Uterus (tissue), 4 donors: ENCODE data around the gene NCBP3. TPM values are rescaled to one million over a fixed set of nuclear protein-coding genes. Genes with fewer than 3 reads are reported as not detected.

Experiments used
- DNase-seq, 2 donors: peaks; one replicate each; pipeline ENCODE4 v3.0.0-alpha.2; 2019 to 2020
- H3K27ac ChIP-seq, 2 donors: fragments of 200-600 bp; sonication (generic); 1 replicate in 1 of 2; 2 replicates in 1 of 2; pipeline ENCODE4 v1.5.1; 2016 to 2018
- H3K27me3 ChIP-seq, 2 donors: fragments of 200-600 bp; sonication (generic); one replicate each; pipeline ENCODE4 v1.5.1; 2018 to 2019; ENCODE audit warnings: control low read depth in 1 of 2
- H3K36me3 ChIP-seq, 2 donors: fragments of 200-600 bp; sonication (generic); one replicate each; pipeline ENCODE4 v1.5.1; 2019; ENCODE audit warnings: control low read depth in 1 of 2
- H3K4me1 ChIP-seq, 2 donors: fragments of 200-600 bp; sonication (generic); one replicate each; pipeline ENCODE4 v1.5.1; 2018 to 2019; ENCODE audit warnings: control low read depth in 1 of 2
- H3K4me3 ChIP-seq, 2 donors: fragments of 200-600 bp; sonication (generic); 1 replicate in 1 of 2; 2 replicates in 1 of 2; pipeline ENCODE4 v1.5.1; 2018 to 2019; ENCODE audit warnings: mild to moderate bottlenecking in 1 of 2
- H3K9me3 ChIP-seq, 2 donors: fragments of 200-600 bp; sonication (generic); one replicate each; pipeline ENCODE4 v1.5.1; 2019; ENCODE audit warnings: control low read depth in 1 of 2
- CTCF ChIP-seq, 4 experiments: fragments of 200-600 bp in 2 of 4; fragments of 450-650 bp in 2 of 4; sonication (generic) in 2 of 4; IDR thresholded peaks; one replicate each; pipeline ENCODE4 v1.5.1; 2016 to 2019; ENCODE audit warnings: antibody characterized with exemption in 4 of 4, mild to moderate bottlenecking in 2 of 4, moderate library complexity in 1 of 4
- POLR2A ChIP-seq, 2 donors: fragments of 450-650 bp; IDR thresholded peaks; one replicate each; pipeline ENCODE4 v1.6.1; 2016; ENCODE audit warnings: antibody characterized with exemption in 2 of 2, mild to moderate bottlenecking in 1 of 2, moderate library complexity in 1 of 2
- intact Hi-C: fragments of 100-400 bp; cut with DNase I; formaldehyde crosslinking; loops from one replicate; pipeline ENCODE4 v1.15.1; 2023; ENCODE audit warnings: low total_unique reads
- total RNA-seq, 4 donors: library from RNA; depleted of rRNA in 3 of 4; stranded (reverse); fragments of >200 nt in 3 of 4; gene quantifications; one replicate each; pipeline versions ENCODE4 v1.1.0 to v1.2.4, GENCODE V29; 2014 to 2023
- donor health status: DM: yes; HTN: yes; CAD: no.

NCBP3 gene
- total RNA-seq, 4 donors from 2014 or later = 16.5 to 46.7 (median 30.1) TPM

- Histone ChIP-seq H3K4me1 (no peaks in the 10 kb centered on the region), H3K9me3 (no peaks in the 10 kb centered on the region)
These were observed 77.3 kb downstream of the NCBP3 start for GRCh38 chr17:3768769-3769168.

DNA sequence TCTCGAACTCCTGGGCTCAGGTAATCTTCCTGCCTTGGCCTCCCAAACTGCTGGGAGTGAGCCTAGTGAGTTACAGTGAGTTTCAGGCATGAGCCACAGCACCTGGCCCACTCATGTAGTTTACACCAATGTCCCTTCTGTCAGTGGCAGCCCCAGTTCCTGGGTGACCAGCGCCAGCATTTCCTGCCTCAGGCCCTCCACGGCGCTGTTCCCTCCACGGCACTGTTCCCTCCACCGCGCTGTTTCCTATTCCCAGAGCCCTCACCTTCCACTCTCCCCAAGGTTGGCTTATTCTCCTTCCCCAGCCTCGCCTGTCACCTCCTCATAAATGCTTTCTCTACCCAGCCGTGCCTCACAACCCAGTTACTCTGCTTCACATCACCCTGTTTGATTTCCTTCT, 77.7 kb downstream of the NCBP3 start:
- no peaks in the 10 kb centered on the region for H3K4me1 ChIP-seq
- intact Hi-C loops = no loop called here
- DNase-seq = no peak
- H3K27me3 ChIP-seq = no peaks in the 10 kb centered on the region
- H3K36me3 ChIP-seq = no peaks in the 10 kb centered on the region
- H3K4me3 ChIP-seq = no peak overlapping the region
- no peaks in the 10 kb centered on the region for H3K9me3 ChIP-seq
- TF ChIP-seq CTCF (IDR thresholded peaks at IDR 0.05) (no peak), POLR2A (IDR thresholded peaks at IDR 0.05) (no peak)
- H3K27ac ChIP-seq = no peak overlapping the region

More at GRCh38 chr17:3768769-3769168, 77.3 kb downstream of the NCBP3 start:
- Histone ChIP-seq H3K4me3 (no peak overlapping the region), H3K27me3 (no peaks in the 10 kb centered on the region), H3K36me3 (no peaks in the 10 kb centered on the region), H3K27ac (no peak overlapping the region)
- intact Hi-C loops = no loop called here
- no peak for DNase-seq
- TF ChIP-seq CTCF (IDR thresholded peaks at IDR 0.05) (no peak), POLR2A (IDR thresholded peaks at IDR 0.05) (no peak)

DNA sequence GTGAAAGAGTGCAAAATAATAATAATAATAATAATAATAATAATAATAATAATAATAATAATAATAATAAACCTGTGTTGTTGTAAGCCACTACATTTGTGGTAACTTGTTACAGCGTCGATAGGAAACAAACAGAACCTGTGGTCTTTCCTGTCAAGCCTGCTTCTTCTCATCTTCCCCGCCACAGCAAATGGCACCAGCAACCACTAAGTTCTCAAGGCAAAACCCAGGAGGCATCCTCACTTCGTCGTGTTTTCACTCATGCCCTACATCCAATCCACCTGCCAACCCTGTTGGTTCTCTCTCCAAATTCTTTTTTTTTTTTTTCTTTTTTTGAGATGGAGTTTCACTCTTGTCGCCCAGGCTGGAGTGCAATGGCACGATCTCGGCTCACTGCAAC, 79.3 kb downstream of the NCBP3 start:
- no peak for DNase-seq

GRCh38 chr17:3765981-3766380, 80.1 kb downstream of the NCBP3 start:
- no peaks in the 10 kb centered on the region for H3K36me3 ChIP-seq
- no peak overlapping the region for H3K4me3 ChIP-seq
- H3K4me1 ChIP-seq = no peaks in the 10 kb centered on the region
- no peak overlapping the region for H3K27ac ChIP-seq
- no peaks in the 10 kb centered on the region for H3K27me3 ChIP-seq
- TF ChIP-seq POLR2A (IDR thresholded peaks at IDR 0.05) (no peak), CTCF (IDR thresholded peaks at IDR 0.05) (no peak)
- intact Hi-C loops = no loop called here
- no peaks in the 10 kb centered on the region for H3K9me3 ChIP-seq
- DNase-seq = no peak

More for the DNA sequence above, 79.3 kb downstream of the NCBP3 start:
- no peaks in the 10 kb centered on the region for H3K9me3 ChIP-seq
- no peaks in the 10 kb centered on the region for H3K36me3 ChIP-seq
- no peak for TF ChIP-seq CTCF (IDR thresholded peaks at IDR 0.05)
- TF ChIP-seq POLR2A (IDR thresholded peaks at IDR 0.05) = no peak
- no peaks in the 10 kb centered on the region for H3K27me3 ChIP-seq
- H3K4me3 ChIP-seq = no peak overlapping the region
- no peaks in the 10 kb centered on the region for H3K4me1 ChIP-seq
- H3K27ac ChIP-seq = no peak overlapping the region
- intact Hi-C loops = no loop called here

DNA sequence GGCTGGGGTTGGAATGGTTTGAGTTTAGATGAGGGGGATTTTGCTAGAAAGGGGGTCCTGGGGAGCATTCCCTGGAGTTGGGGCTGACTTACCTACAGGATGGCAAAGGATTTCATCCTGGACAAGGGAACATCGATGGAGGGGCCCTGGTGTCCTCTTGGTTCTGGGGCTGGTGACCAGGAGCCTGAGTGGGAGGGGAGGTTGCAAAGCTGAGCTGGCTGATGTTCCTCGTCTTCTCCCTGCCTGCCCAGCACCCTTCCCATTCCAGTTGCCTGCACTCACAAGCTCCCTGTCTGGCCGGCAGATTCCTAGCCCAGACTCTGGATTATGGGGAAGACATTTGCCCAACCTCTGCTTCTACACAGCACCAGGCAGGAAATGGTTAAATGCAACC, 82.3 kb downstream of the NCBP3 start:
- no peak overlapping the region for H3K27ac ChIP-seq
- TF ChIP-seq POLR2A (IDR thresholded peaks at IDR 0.05) (no peak), CTCF (IDR thresholded peaks at IDR 0.05) (no peak)

More for the DNA sequence above, 82.3 kb downstream of the NCBP3 start:
- H3K4me1 ChIP-seq = no peaks in the 10 kb centered on the region
- no peaks in the 10 kb centered on the region for H3K27me3 ChIP-seq
- no peaks in the 10 kb centered on the region for H3K9me3 ChIP-seq
- intact Hi-C loops = no loop called here
- no peak overlapping the region for H3K4me3 ChIP-seq
- H3K36me3 ChIP-seq = no peaks in the 10 kb centered on the region
- no peak for DNase-seq
